K562 (cell line): ENCODE results near the gene OST4. TPM values are rescaled to one million over a fixed set of nuclear protein-coding genes. Genes with fewer than 3 reads are reported as not detected.

Experiments
- BACH1 ChIP-seq: fragments of 200-800 bp; sonication (Bioruptor generic); IDR thresholded peaks from 2 replicates; pipeline ENCODE4 v1.6.1; 2016; ENCODE audit warnings: missing genetic modification characterization, missing compliant biosample characterization
- CHD2 ChIP-seq: IDR thresholded peaks from 2 replicates; pipeline ENCODE4 v1.6.1; 2011; ENCODE audit warnings: low read depth, low read length
- FOXO4 ChIP-seq: fragments of 450-650 bp; formaldehyde crosslinking; IDR thresholded peaks from 2 replicates; pipeline ENCODE4 v1.4.0; 2020; ENCODE audit warnings: mild to moderate bottlenecking, moderate library complexity
- GTF2E2 ChIP-seq: fragments of 200-800 bp; sonication (Bioruptor generic); IDR thresholded peaks from 2 replicates; pipeline ENCODE4 v1.6.1; 2016; ENCODE audit warnings: missing genetic modification characterization, missing compliant biosample characterization
- MCM5 ChIP-seq: fragments of 450-650 bp; IDR thresholded peaks from 2 replicates; pipeline ENCODE4 v1.6.1; 2016; ENCODE audit warnings: low read depth
- MXI1 ChIP-seq: IDR thresholded peaks from 2 replicates; pipeline ENCODE4 v1.6.1; 2011; ENCODE audit warnings: low read depth, mild to moderate bottlenecking, improper control_type of control experiment, low read length
- SMAD3 ChIP-seq: fragments of 450-650 bp; formaldehyde crosslinking; conservative IDR thresholded peaks from 2 replicates; pipeline ENCODE4 v1.4.0; 2020; ENCODE audit warnings: mild to moderate bottlenecking
- SUPT5H ChIP-seq: fragments of 450-650 bp; IDR thresholded peaks from 2 replicates; pipeline ENCODE4 v1.6.1; 2016
- TSHZ1 ChIP-seq: fragments of 250-450 bp; sonication (Bioruptor Pico); IDR thresholded peaks from 2 replicates; pipeline ENCODE4 v1.4.0; 2020; ENCODE audit warnings: mild to moderate bottlenecking, moderate library complexity
- ZNF146 ChIP-seq: IDR thresholded peaks from one replicate; pipeline ENCODE4 v1.6.1; 2018; ENCODE audit warnings: missing compliant biosample characterization; ENCODE audit not compliant: unreplicated experiment
- ZNF584 ChIP-seq: fragments of 200-800 bp; sonication (Bioruptor generic); IDR thresholded peaks from 2 replicates; pipeline ENCODE4 v1.6.1; 2016; ENCODE audit warnings: low read depth, mild to moderate bottlenecking, missing genetic modification characterization, missing compliant biosample characterization
- ZNF655 ChIP-seq: fragments of 250-450 bp; sonication (Bioruptor Pico); IDR thresholded peaks from 2 replicates; pipeline ENCODE4 v1.5.0; 2021
- ZNF695 ChIP-seq: fragments of 450-650 bp; formaldehyde crosslinking; IDR thresholded peaks from 2 replicates; pipeline ENCODE4 v1.4.0; 2020; ENCODE audit warnings: mild to moderate bottlenecking, moderate library complexity
- ZNF699 ChIP-seq: fragments of 250-450 bp; sonication (Bioruptor Pico); IDR thresholded peaks from 2 replicates; pipeline ENCODE4 v1.8.0; 2021; ENCODE audit warnings: mild to moderate bottlenecking, moderate library complexity; ENCODE audit not compliant: insufficient replicate concordance
- ZNF76 ChIP-seq: fragments of 250-450 bp; sonication (Bioruptor Pico); IDR thresholded peaks from 2 replicates; pipeline ENCODE4 v1.4.0; 2020; ENCODE audit warnings: mild to moderate bottlenecking, moderate library complexity, borderline replicate concordance
- polyA plus RNA-seq, 8 experiments: library from polyadenylated mRNA; depleted of rRNA in 4 of 8; stranded (reverse) in 5 of 8; unstranded in 3 of 8; fragments of >200 nt; fragmentation: Nextera tagmentation in 2 of 8; fragmentation: Illumina TruSeq in 1 of 8; extraction: Ambion mirVana in 2 of 8; extraction: Trizol in 1 of 8; gene quantifications; 2 replicates each; pipeline versions ENCODE4 v1.2.1 to v1.2.3, GENCODE V29; 2011 to 2014; ENCODE audit warnings: inconsistent platforms in 1 of 8, missing spikeins in 1 of 8
- total RNA-seq, 7 experiments: library from RNA; depleted of rRNA in 6 of 7; stranded (reverse); fragments of >200 nt in 6 of 7; fragmentation: Illumina TruSeq in 2 of 7; extraction: Trizol in 2 of 7; gene quantifications; 2 replicates each; pipeline versions ENCODE4 v1.2.1 to v1.2.3, GENCODE V29; 2011 to 2021; ENCODE audit warnings: low replicate concordance in 1 of 7
- TF ChIP-seq, protein P1 (sequence below): fragments of 450-650 bp; formaldehyde crosslinking; conservative IDR thresholded peaks from 2 replicates; pipeline ENCODE4 v1.4.0; 2022; ENCODE audit warnings: mild to moderate bottlenecking, missing genetic modification characterization
- TF ChIP-seq, protein P2 (sequence below): fragments of 250-450 bp; sonication (Bioruptor Pico); IDR thresholded peaks from 2 replicates; pipeline ENCODE4 v1.8.0; 2022; ENCODE audit warnings: moderate library complexity, mild to moderate bottlenecking, inconsistent platforms

OST4 gene
- total and polyA plus RNA-seq, 9 of the 15 experiments (the other 6 are each of a cell fraction or from before 2014, with no cell fraction given): 186 to 1,155 (median 355) TPM

DNA sequence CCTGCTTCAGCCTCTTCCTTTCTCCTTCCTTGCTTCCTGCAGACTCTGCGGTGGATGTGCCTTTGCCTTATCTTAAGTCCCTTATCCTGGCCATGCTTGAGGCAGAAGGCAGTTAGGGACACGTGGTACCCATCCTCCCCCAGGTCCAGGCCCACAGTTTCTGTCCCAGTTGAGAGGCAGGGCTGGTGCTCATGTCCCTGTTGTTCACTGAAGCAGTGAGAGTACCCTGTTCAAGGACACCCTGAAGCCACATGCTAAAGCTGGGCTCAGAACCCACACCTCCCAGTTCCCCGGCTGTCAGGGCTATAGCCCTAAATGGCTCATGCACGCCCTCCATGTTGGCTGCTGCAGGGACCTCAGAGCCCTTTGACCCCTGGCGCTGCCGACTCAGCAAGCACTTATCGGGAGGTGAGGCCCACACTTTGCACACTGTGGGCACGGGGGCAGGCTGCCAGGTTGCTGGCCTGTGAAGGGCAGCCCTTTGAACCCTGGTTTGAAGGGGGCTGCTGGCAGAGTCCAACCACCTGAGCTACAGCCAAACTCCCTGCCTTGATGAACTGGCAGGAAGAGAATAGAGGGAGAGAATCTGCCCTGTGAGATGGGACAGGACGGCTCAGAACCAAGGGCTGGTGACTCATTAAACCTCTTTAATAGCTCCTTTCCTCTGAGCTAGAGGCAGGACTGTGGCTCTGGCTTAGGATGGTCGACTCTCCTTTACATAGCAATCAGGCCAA, 21.4 kb upstream of the OST4 start (continued):
- TF ChIP-seq TSHZ1 (no peak), ZNF655 (no peak), ZNF584 (peak; percentile 78; the same call in 1 of the 2 replicates), FOXO4 (no peak), ZNF695 (CRISPR knock-in tag) (no peak), ZNF146 (CRISPR knock-in tag) (no peak), ZNF76 (CRISPR knock-in tag) (peak; percentile 86; the same call in 1 of the 2 replicates), MCM5 (no peak), SMAD3 (no peak; the same call in 1 of the 2 replicates), CHD2 (no peak), BACH1 (tag) (no peak), SUPT5H (no peak), ZNF699 (no peak), MXI1 (no peak), GTF2E2 (tag) (no peak; the same call in 1 of the 2 replicates)
- TF ChIP-seq, protein P1, sequence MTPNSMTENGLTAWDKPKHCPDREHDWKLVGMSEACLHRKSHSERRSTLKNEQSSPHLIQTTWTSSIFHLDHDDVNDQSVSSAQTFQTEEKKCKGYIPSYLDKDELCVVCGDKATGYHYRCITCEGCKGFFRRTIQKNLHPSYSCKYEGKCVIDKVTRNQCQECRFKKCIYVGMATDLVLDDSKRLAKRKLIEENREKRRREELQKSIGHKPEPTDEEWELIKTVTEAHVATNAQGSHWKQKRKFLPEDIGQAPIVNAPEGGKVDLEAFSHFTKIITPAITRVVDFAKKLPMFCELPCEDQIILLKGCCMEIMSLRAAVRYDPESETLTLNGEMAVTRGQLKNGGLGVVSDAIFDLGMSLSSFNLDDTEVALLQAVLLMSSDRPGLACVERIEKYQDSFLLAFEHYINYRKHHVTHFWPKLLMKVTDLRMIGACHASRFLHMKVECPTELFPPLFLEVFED (CRISPR knock-in tag): no peak
- TF ChIP-seq, protein P2, sequence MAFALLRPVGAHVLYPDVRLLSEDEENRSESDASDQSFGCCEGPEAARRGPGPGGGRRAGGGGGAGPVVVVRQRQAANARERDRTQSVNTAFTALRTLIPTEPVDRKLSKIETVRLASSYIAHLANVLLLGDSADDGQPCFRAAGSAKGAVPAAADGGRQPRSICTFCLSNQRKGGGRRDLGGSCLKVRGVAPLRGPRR (CRISPR knock-in tag): no peak
